Transverse colon (tissue), 4 donors: Measurements from ENCODE around the gene KRT14.

Experiments used
- CTCF ChIP-seq, 5 experiments: fragments of 200-600 bp in 3 of 5; fragments of 450-650 bp in 2 of 5; sonication (generic) in 3 of 5; IDR thresholded peaks; 1 replicate in 2 of 5; 2 replicates in 3 of 5; pipeline ENCODE4 v1.5.1; 2016 to 2017; ENCODE audit warnings: antibody characterized with exemption in 5 of 5, inconsistent platforms in 3 of 5, mild to moderate bottlenecking in 2 of 5, moderate library complexity in 1 of 5
- POLR2A ChIP-seq: fragments of 450-650 bp; IDR thresholded peaks from one replicate; pipeline ENCODE4 v1.6.1; 2016; ENCODE audit warnings: antibody characterized with exemption, mild to moderate bottlenecking, moderate library complexity
- POLR2AphosphoS5 ChIP-seq, 3 donors: sonication (generic); formaldehyde crosslinking; IDR thresholded peaks; one replicate each; pipeline ENCODE4 v1.6.1; 2016; ENCODE audit warnings: antibody characterized with exemption in 3 of 3

- TF ChIP-seq CTCF (IDR thresholded peaks at IDR 0.05) (no peak), POLR2A (no peak), POLR2AphosphoS5 (IDR thresholded peaks at IDR 0.05) (no peak)
Observed at GRCh38 chr17:41619036-41619926, 32.6 kb upstream of the KRT14 start.
